ENCODE data around the gene SLC25A19.
"Not testable (repeated sequence)": the region's sequence is repeated elsewhere in the genome, so short reads cannot be mapped to it uniquely, and the experiment has no call there.

Gene SLC25A19

GRCh38 chr17:75292810-75293448, 3.7 kb upstream of the SLC25A19 start:
- not testable (repeated sequence) for DNase-seq (ENCODE audit: low spot score); H3K14ac ChIP-seq (ENCODE audit: low read length); H3K18ac ChIP-seq (ENCODE audit: low read length); H2BK120ac ChIP-seq (ENCODE audit: low read depth, low read length); H3K23ac ChIP-seq (ENCODE audit: low read depth, low read length, poor library complexity); H2AK5ac ChIP-seq (ENCODE audit: low read depth, low read length); H3K27ac ChIP-seq (replicated peaks; ENCODE audit: low read length); H3K36me3 ChIP-seq (replicated peaks in 1 of 2; ENCODE audit: control insufficient read depth in 2 of 2, insufficient read depth in 2 of 2, low read length in 2 of 2); H2BK15ac ChIP-seq (ENCODE audit: low read length); H3K79me1 ChIP-seq (ENCODE audit: low read depth, low read length); H2AFZ ChIP-seq (ENCODE audit: low read length); H4K8ac ChIP-seq (ENCODE audit: low read depth, low read length); H2BK5ac ChIP-seq (ENCODE audit: low read length); H4K91ac ChIP-seq (ENCODE audit: low read depth, low read length, poor library complexity); H2BK12ac ChIP-seq (ENCODE audit: low read length); H3K9ac ChIP-seq (ENCODE audit: low read depth, low read length, poor library complexity); H3K4me3 ChIP-seq (ENCODE audit: low read length in 2 of 2); H3K4me2 ChIP-seq (ENCODE audit: insufficient read depth, low read length, poor library complexity, severe bottlenecking); H3K27me3 ChIP-seq (ENCODE audit: control insufficient read depth in 3 of 3, insufficient read depth in 3 of 3, low read depth in 1 of 3, low read length in 3 of 3); H3K9me3 ChIP-seq (replicated peaks in 1 of 2; ENCODE audit: control insufficient read depth in 2 of 2, insufficient read depth in 1 of 2, low read depth in 1 of 2, low read length in 2 of 2); H3K4me1 ChIP-seq (ENCODE audit: control insufficient read depth in 2 of 2, insufficient read depth in 1 of 2, low read depth in 1 of 2, low read length in 2 of 2); H3K4ac ChIP-seq (ENCODE audit: low read length)
- WGBS, 2 donors (ENCODE audit: extremely low coverage in 2 of 2, insufficient read length in 2 of 2, insufficient replicate concordance in 1 of 2) = no CpG with 5 or more reads among the region's 16 CpGs

GRCh38 chr17:75289832-75290337, 652 bp upstream of the SLC25A19 start:
- no peaks in the 10 kb centered on the region for H3K79me1 ChIP-seq (ENCODE audit: low read depth, low read length)
- no peak overlapping the region for H4K8ac ChIP-seq (ENCODE audit: low read depth, low read length)
- H2BK15ac ChIP-seq (ENCODE audit: low read length) = no peak overlapping the region
- no peak overlapping the region for H2AK5ac ChIP-seq (ENCODE audit: low read depth, low read length)
- no peak overlapping the region for H2BK5ac ChIP-seq (ENCODE audit: low read length)
- peak overlapping the region; percentile 70 for H3K4me2 ChIP-seq (ENCODE audit: insufficient read depth, low read length, poor library complexity, severe bottlenecking)
- no peak overlapping the region for H2BK12ac ChIP-seq (ENCODE audit: low read length)
- no peak overlapping the region for H3K14ac ChIP-seq (ENCODE audit: low read length)
- peaks cover 0 to 7% (median 0%) of the 10 kb centered on the region in 3 experiments for H3K27me3 ChIP-seq (ENCODE audit: control insufficient read depth in 3 of 3, insufficient read depth in 3 of 3, low read depth in 1 of 3, low read length in 3 of 3)
- peak overlapping the region; percentile 57 to 88 for H3K4me3 ChIP-seq (ENCODE audit: low read length in 2 of 2)
- H4K91ac ChIP-seq (ENCODE audit: low read depth, low read length, poor library complexity) = no peak overlapping the region
- H3K18ac ChIP-seq (ENCODE audit: low read length) = no peak overlapping the region
- DNase-seq (ENCODE audit: low spot score) = no peak
- H3K4me1 ChIP-seq (ENCODE audit: control insufficient read depth in 2 of 2, insufficient read depth in 1 of 2, low read depth in 1 of 2, low read length in 2 of 2) = no peaks in the 10 kb centered on the region
- peak overlapping the region; percentile 90 for H2AFZ ChIP-seq (ENCODE audit: low read length)
- H3K4ac ChIP-seq (ENCODE audit: low read length) = no peak overlapping the region
- no peak overlapping the region for H3K23ac ChIP-seq (ENCODE audit: low read depth, low read length, poor library complexity)
- H3K9me3 ChIP-seq (replicated peaks in 1 of 2; ENCODE audit: control insufficient read depth in 2 of 2, insufficient read depth in 1 of 2, low read depth in 1 of 2, low read length in 2 of 2) = no peaks in the 10 kb centered on the region
- WGBS, 2 donors (ENCODE audit: extremely low coverage in 2 of 2, insufficient read length in 2 of 2, insufficient replicate concordance in 1 of 2) = no CpG with 5 or more reads among the region's 26 CpGs
- no peak overlapping the region for H3K9ac ChIP-seq (ENCODE audit: low read depth, low read length, poor library complexity)
- H2BK120ac ChIP-seq (ENCODE audit: low read depth, low read length) = no peak overlapping the region
- H3K36me3 ChIP-seq (replicated peaks in 1 of 2; ENCODE audit: control insufficient read depth in 2 of 2, insufficient read depth in 2 of 2, low read length in 2 of 2) = peaks cover 5% of the 10 kb centered on the region in 2 donors
- H3K27ac ChIP-seq (replicated peaks; ENCODE audit: low read length) = no peak overlapping the region

GRCh38 chr17:75288770-75289114, 491 bp downstream of the SLC25A19 start:
- Histone ChIP-seq H2BK5ac (ENCODE audit: low read length) (no peak overlapping the region), H4K91ac (ENCODE audit: low read depth, low read length, poor library complexity) (no peak overlapping the region), H2AFZ (ENCODE audit: low read length) (peak overlapping the region; percentile 98), H3K9ac (ENCODE audit: low read depth, low read length, poor library complexity) (peak overlapping the region; percentile 92), H2BK12ac (ENCODE audit: low read length) (no peak overlapping the region), H3K23ac (ENCODE audit: low read depth, low read length, poor library complexity) (no peak overlapping the region), H3K4me2 (ENCODE audit: insufficient read depth, low read length, poor library complexity, severe bottlenecking) (peak overlapping the region; percentile 96), H3K4me3 (ENCODE audit: low read length in 2 of 2) (peak overlapping the region; percentile 88 to 89), H2BK120ac (ENCODE audit: low read depth, low read length) (no peak overlapping the region), H3K27ac (replicated peaks; ENCODE audit: low read length) (no peak overlapping the region), H3K4me1 (ENCODE audit: control insufficient read depth in 2 of 2, insufficient read depth in 1 of 2, low read depth in 1 of 2, low read length in 2 of 2) (no peaks in the 10 kb centered on the region), H3K9me3 (replicated peaks in 1 of 2; ENCODE audit: control insufficient read depth in 2 of 2, insufficient read depth in 1 of 2, low read depth in 1 of 2, low read length in 2 of 2) (no peaks in the 10 kb centered on the region), H3K14ac (ENCODE audit: low read length) (no peak overlapping the region), H3K27me3 (ENCODE audit: control insufficient read depth in 3 of 3, insufficient read depth in 3 of 3, low read depth in 1 of 3, low read length in 3 of 3) (peaks cover 0 to 7% (median 0%) of the 10 kb centered on the region in 3 experiments), H3K36me3 (replicated peaks in 1 of 2; ENCODE audit: control insufficient read depth in 2 of 2, insufficient read depth in 2 of 2, low read length in 2 of 2) (peaks cover 5% of the 10 kb centered on the region in 2 donors), H2AK5ac (ENCODE audit: low read depth, low read length) (no peak overlapping the region), H4K8ac (ENCODE audit: low read depth, low read length) (no peak overlapping the region), H2BK15ac (ENCODE audit: low read length) (no peak overlapping the region), H3K79me1 (ENCODE audit: low read depth, low read length) (no peaks in the 10 kb centered on the region), H3K4ac (ENCODE audit: low read length) (no peak overlapping the region), H3K18ac (ENCODE audit: low read length) (peak overlapping the region; percentile 79)
- WGBS, 2 donors (ENCODE audit: extremely low coverage in 2 of 2, insufficient read length in 2 of 2, insufficient replicate concordance in 1 of 2) = no CpG with 5 or more reads among the region's 14 CpGs
- no peak for DNase-seq (ENCODE audit: low spot score)

GRCh38 chr17:75288359-75288758, 874 bp downstream of the SLC25A19 start:
- H3K18ac ChIP-seq (ENCODE audit: low read length) = no peak overlapping the region
- H3K36me3 ChIP-seq (replicated peaks in 1 of 2; ENCODE audit: control insufficient read depth in 2 of 2, insufficient read depth in 2 of 2, low read length in 2 of 2) = peaks cover 5% of the 10 kb centered on the region in 2 donors
- no peaks in the 10 kb centered on the region for H3K79me1 ChIP-seq (ENCODE audit: low read depth, low read length)
- no peaks in the 10 kb centered on the region for H3K9me3 ChIP-seq (replicated peaks in 1 of 2; ENCODE audit: control insufficient read depth in 2 of 2, insufficient read depth in 1 of 2, low read depth in 1 of 2, low read length in 2 of 2)
- WGBS, 2 donors (ENCODE audit: extremely low coverage in 2 of 2, insufficient read length in 2 of 2, insufficient replicate concordance in 1 of 2) = no CpG with 5 or more reads among the region's 2 CpGs
- no peak overlapping the region for H3K14ac ChIP-seq (ENCODE audit: low read length)
- H3K9ac ChIP-seq (ENCODE audit: low read depth, low read length, poor library complexity) = no peak overlapping the region
- H3K27ac ChIP-seq (replicated peaks; ENCODE audit: low read length) = no peak overlapping the region
- DNase-seq (ENCODE audit: low spot score) = no peak
- H3K4me3 ChIP-seq (ENCODE audit: low read length in 2 of 2) = peak overlapping the region in 1 of 2 donors; percentile 88
- H3K4me1 ChIP-seq (ENCODE audit: control insufficient read depth in 2 of 2, insufficient read depth in 1 of 2, low read depth in 1 of 2, low read length in 2 of 2) = no peaks in the 10 kb centered on the region
- H2BK120ac ChIP-seq (ENCODE audit: low read depth, low read length) = no peak overlapping the region
- peak overlapping the region; percentile 98 for H2AFZ ChIP-seq (ENCODE audit: low read length)
- peak overlapping the region; percentile 96 for H3K4me2 ChIP-seq (ENCODE audit: insufficient read depth, low read length, poor library complexity, severe bottlenecking)
- H4K91ac ChIP-seq (ENCODE audit: low read depth, low read length, poor library complexity) = no peak overlapping the region
- no peak overlapping the region for H2BK15ac ChIP-seq (ENCODE audit: low read length)
- H2BK5ac ChIP-seq (ENCODE audit: low read length) = no peak overlapping the region
- H3K4ac ChIP-seq (ENCODE audit: low read length) = no peak overlapping the region
- H3K27me3 ChIP-seq (ENCODE audit: control insufficient read depth in 3 of 3, insufficient read depth in 3 of 3, low read depth in 1 of 3, low read length in 3 of 3) = peaks cover 0 to 7% (median 0%) of the 10 kb centered on the region in 3 experiments
- H2BK12ac ChIP-seq (ENCODE audit: low read length) = no peak overlapping the region
- H3K23ac ChIP-seq (ENCODE audit: low read depth, low read length, poor library complexity) = no peak overlapping the region
- H2AK5ac ChIP-seq (ENCODE audit: low read depth, low read length) = no peak overlapping the region
- H4K8ac ChIP-seq (ENCODE audit: low read depth, low read length) = no peak overlapping the region
